Measurements from ENCODE around the gene DUSP9.

DNA sequence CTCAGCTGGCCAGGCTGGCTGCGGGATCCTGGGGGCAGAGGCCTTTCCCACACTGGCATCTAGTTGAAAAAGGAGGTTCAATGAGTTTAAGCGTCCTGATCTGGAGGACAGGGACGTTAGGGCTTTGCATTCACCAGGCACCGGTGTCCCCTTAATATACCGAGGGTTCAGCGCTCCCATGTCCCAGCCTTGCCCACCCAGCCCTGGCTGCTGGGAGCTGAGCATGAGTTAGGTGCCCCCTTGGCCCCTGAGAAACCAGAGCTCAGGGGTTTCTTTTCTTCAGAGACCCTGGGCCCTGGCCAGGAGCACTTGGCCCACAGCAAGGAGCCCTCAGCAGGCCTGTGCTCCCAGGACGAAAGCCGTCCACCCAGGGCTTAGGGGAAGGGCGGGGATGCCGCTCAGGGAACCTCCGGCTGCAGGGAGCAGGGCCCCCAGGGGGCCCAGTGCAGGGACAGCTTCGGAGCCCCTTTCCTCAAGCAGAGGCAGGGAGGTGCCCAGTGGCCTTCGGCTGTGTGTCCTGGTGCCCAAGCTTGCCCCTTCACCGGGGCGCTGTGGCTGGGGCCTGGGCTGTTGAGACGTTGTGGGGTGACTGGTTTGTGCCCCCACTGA, 20.9 kb upstream of the DUSP9 start:
- TF ChIP-seq, protein P1, sequence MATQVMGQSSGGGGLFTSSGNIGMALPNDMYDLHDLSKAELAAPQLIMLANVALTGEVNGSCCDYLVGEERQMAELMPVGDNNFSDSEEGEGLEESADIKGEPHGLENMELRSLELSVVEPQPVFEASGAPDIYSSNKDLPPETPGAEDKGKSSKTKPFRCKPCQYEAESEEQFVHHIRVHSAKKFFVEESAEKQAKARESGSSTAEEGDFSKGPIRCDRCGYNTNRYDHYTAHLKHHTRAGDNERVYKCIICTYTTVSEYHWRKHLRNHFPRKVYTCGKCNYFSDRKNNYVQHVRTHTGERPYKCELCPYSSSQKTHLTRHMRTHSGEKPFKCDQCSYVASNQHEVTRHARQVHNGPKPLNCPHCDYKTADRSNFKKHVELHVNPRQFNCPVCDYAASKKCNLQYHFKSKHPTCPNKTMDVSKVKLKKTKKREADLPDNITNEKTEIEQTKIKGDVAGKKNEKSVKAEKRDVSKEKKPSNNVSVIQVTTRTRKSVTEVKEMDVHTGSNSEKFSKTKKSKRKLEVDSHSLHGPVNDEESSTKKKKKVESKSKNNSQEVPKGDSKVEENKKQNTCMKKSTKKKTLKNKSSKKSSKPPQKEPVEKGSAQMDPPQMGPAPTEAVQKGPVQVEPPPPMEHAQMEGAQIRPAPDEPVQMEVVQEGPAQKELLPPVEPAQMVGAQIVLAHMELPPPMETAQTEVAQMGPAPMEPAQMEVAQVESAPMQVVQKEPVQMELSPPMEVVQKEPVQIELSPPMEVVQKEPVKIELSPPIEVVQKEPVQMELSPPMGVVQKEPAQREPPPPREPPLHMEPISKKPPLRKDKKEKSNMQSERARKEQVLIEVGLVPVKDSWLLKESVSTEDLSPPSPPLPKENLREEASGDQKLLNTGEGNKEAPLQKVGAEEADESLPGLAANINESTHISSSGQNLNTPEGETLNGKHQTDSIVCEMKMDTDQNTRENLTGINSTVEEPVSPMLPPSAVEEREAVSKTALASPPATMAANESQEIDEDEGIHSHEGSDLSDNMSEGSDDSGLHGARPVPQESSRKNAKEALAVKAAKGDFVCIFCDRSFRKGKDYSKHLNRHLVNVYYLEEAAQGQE (IDR thresholded peaks at IDR 0.05; ENCODE audit: insufficient read depth in 1 of 2, low read depth in 2 of 2, low read length in 2 of 2), result no peak
- TF ChIP-seq POLR2AphosphoS5 (IDR thresholded peaks at IDR 0.05; ENCODE audit: low read depth, low read length) (no peak), FOXP2 (optimal IDR thresholded peaks at IDR 0.05; ENCODE audit: borderline replicate concordance, extremely low read depth, extremely low read length, insufficient read depth) (no peak), TAF1 (IDR thresholded peaks at IDR 0.05; ENCODE audit: borderline replicate concordance, insufficient read depth, low read length) (no peak)
